HL-60/S4 treated with retinoic acid at 250 ng/mL for 4 days and 3 days (cell line): ENCODE measurements around the gene ALG3.

Experiments used
- in situ Hi-C: fragments of 300-500 bp; cut with MboI; formaldehyde crosslinking; loops from 2 replicates; pipeline ENCODE4 v1.7.0; 2022; ENCODE audit warnings: low sequenced_read_pairs

Gene ALG3

GRCh38 chr3:184260724-184261269, 12.0 kb upstream of the ALG3 start:
- in situ Hi-C loops = no loop called here

GRCh38 chr3:184259878-184260723, 11.3 kb upstream of the ALG3 start:
- in situ Hi-C loops = no loop called here

- in situ Hi-C loops = no loop called here
Observed at GRCh38 chr3:184259396-184259877, 10.7 kb upstream of the ALG3 start.

- in situ Hi-C loops = no loop called here
Observed at GRCh38 chr3:184258926-184259325, 10.2 kb upstream of the ALG3 start.

GRCh38 chr3:184257083-184257915, 8.5 kb upstream of the ALG3 start:
- in situ Hi-C loops = no loop called here

GRCh38 chr3:184255291-184256039, 6.7 kb upstream of the ALG3 start:
- in situ Hi-C loops = no loop called here

- in situ Hi-C loops = no loop called here
Observed at GRCh38 chr3:184250167-184250828, 1.5 kb upstream of the ALG3 start.

- in situ Hi-C loops = no loop called here
Observed at GRCh38 chr3:184249412-184250166, 827 bp upstream of the ALG3 start, which contains the start of gene EEF1AKMT4. EEF1AKMT4 (plus strand) TSS chr3:184249672; CDS start chr3:184249695, 23 bp downstream.

GRCh38 chr3:184242297-184242685, 6.5 kb downstream of the ALG3 start:
- in situ Hi-C loops = no loop called here

GRCh38 chr3:184241447-184242296, 7.1 kb downstream of the ALG3 start:
- in situ Hi-C loops = no loop called here

- in situ Hi-C loops = no loop called here
Observed at GRCh38 chr3:184241141-184241446, 7.7 kb downstream of the ALG3 start.

GRCh38 chr3:184240384-184241140, 8.2 kb downstream of the ALG3 start:
- in situ Hi-C loops = no loop called here

- in situ Hi-C loops = no loop called here
Observed at GRCh38 chr3:184239708-184240107, 9.1 kb downstream of the ALG3 start.

- in situ Hi-C loops = no loop called here
Observed at GRCh38 chr3:184239221-184239620, 9.5 kb downstream of the ALG3 start.

GRCh38 chr3:184238246-184238818, 10.4 kb downstream of the ALG3 start:
- in situ Hi-C loops = no loop called here

- in situ Hi-C loops = no loop called here
Observed at GRCh38 chr3:184237807-184238206, 11.0 kb downstream of the ALG3 start.

- in situ Hi-C loops = no loop called here
Observed at GRCh38 chr3:184237211-184237610, 11.6 kb downstream of the ALG3 start.

- in situ Hi-C loops = no loop called here
Observed at GRCh38 chr3:184236636-184237035, 12.1 kb downstream of the ALG3 start.
